Spleen (tissue), 11 donors: ENCODE results near the gene ESYT3. TPM values are rescaled to one million over a fixed set of nuclear protein-coding genes. Genes with fewer than 3 reads are reported as not detected.

Experiments used
- DNase-seq: peaks from one replicate; pipeline ENCODE4 v3.0.0-alpha.2; 2020
- H3K27ac ChIP-seq, 8 donors: fragments of 200-600 bp; sonication (generic) in 7 of 8; 1 replicate in 4 of 8; 2 replicates in 4 of 8; pipeline versions ENCODE4 v1.5.0 to v1.8.0; 2016 to 2021; ENCODE audit warnings: inconsistent platforms in 4 of 8, mild to moderate bottlenecking in 4 of 8, moderate library complexity in 1 of 8
- H3K27me3 ChIP-seq, 7 donors: fragments of 200-600 bp; sonication (generic) in 6 of 7; replicated peaks in 1 of 7; 1 replicate in 4 of 7; 2 replicates in 3 of 7; pipeline versions ENCODE4 v1.5.0 to v1.8.0; 2016 to 2021; ENCODE audit warnings: inconsistent platforms in 3 of 7, mild to moderate bottlenecking in 1 of 7
- H3K36me3 ChIP-seq, 6 donors: fragments of 200-600 bp; sonication (generic) in 5 of 6; 1 replicate in 4 of 6; 2 replicates in 2 of 6; pipeline versions ENCODE4 v1.5.0 to v1.8.0; 2016 to 2021; ENCODE audit warnings: inconsistent platforms in 2 of 6
- H3K4me1 ChIP-seq, 6 donors: fragments of 200-600 bp; sonication (generic) in 5 of 6; 1 replicate in 3 of 6; 2 replicates in 3 of 6; pipeline versions ENCODE4 v1.5.0 to v1.8.0; 2016 to 2021; ENCODE audit warnings: inconsistent platforms in 3 of 6
- H3K4me3 ChIP-seq, 8 donors: fragments of 200-600 bp; sonication (generic) in 7 of 8; 1 replicate in 4 of 8; 2 replicates in 4 of 8; pipeline versions ENCODE4 v1.5.0 to v1.8.0; 2016 to 2021; ENCODE audit warnings: inconsistent platforms in 4 of 8, mild to moderate bottlenecking in 4 of 8, moderate library complexity in 2 of 8
- H3K9me3 ChIP-seq, 8 donors: fragments of 200-600 bp; sonication (generic) in 7 of 8; 1 replicate in 4 of 8; 2 replicates in 4 of 8; pipeline versions ENCODE4 v1.5.0 to v1.8.0; 2016 to 2021; ENCODE audit warnings: inconsistent platforms in 4 of 8
- POLR2A ChIP-seq, 3 donors: fragments of 450-650 bp; IDR thresholded peaks; one replicate each; pipeline ENCODE4 v1.5.1; 2017; ENCODE audit warnings: antibody characterized with exemption in 3 of 3, mild to moderate bottlenecking in 1 of 3
- POLR2AphosphoS5 ChIP-seq, 3 donors: sonication (generic); formaldehyde crosslinking; IDR thresholded peaks; one replicate each; pipeline ENCODE4 v1.5.1; 2017; ENCODE audit warnings: antibody characterized with exemption in 3 of 3
- WGBS, 5 donors: extraction: QIAGEN DNeasy Blood & Tissue Kit in 3 of 5; methylation state at CpG; one replicate each; pipeline versions ENCODE4 v1.1.5 to v1.1.7; 2013 to 2018; 5-methylcytosine and 5-hydroxymethylcytosine counted together
- intact Hi-C: fragments of 100-400 bp; cut with DNase I; formaldehyde crosslinking; loops from one replicate; pipeline ENCODE4 v1.15.0; 2023; ENCODE audit warnings: low total_unique reads
- polyA plus RNA-seq, 3 donors: library from polyadenylated mRNA; stranded (reverse); fragments of 200-250 nt; gene quantifications; one replicate each; pipeline ENCODE4 v1.2.1, GENCODE V29; 2013
- total RNA-seq, 7 donors: library from RNA; depleted of rRNA in 3 of 7; stranded (reverse); fragments of >200 nt in 3 of 7; fragmentation: NEBNext Ultra II Directional in 4 of 7; extraction: Animal tissue kit (Norgen Biotek cat#: 25700) in 4 of 7; gene quantifications; one replicate each; pipeline versions ENCODE4 v1.1.0 to v1.2.1, GENCODE V29; 2016 to 2021
- TF ChIP-seq, protein P1 (sequence below), 11 experiments: fragments of 200-600 bp in 7 of 11; fragments of 450-650 bp in 4 of 11; sonication (generic) in 4 of 11; IDR thresholded peaks in 8 of 11; conservative IDR thresholded peaks in 3 of 11; 1 replicate in 7 of 11; 2 replicates in 4 of 11; pipeline versions ENCODE4 v1.4.0 to v1.8.0; 2016 to 2021; ENCODE audit warnings: antibody characterized with exemption in 11 of 11, inconsistent platforms in 4 of 11, mild to moderate bottlenecking in 1 of 11
- donor health status: healthy with polysubstance abuse.
- donor health status: DM: no; HTN: no; CAD: no; lungs with moderate emphysema.
- donor health status: DM: no; HTN: no; CAD: no.
- donor health status: Bipolar disorder and iron deficiency.
- donor health status: healthy.
- donor health status: DM: no; HTN: no; CAD: no.
- donor health status: DM: yes; HTN: yes; CAD: no.

Gene ESYT3
- total and polyA plus RNA-seq, 10 donors, result 0.02 TPM; not detected in 9

DNA sequence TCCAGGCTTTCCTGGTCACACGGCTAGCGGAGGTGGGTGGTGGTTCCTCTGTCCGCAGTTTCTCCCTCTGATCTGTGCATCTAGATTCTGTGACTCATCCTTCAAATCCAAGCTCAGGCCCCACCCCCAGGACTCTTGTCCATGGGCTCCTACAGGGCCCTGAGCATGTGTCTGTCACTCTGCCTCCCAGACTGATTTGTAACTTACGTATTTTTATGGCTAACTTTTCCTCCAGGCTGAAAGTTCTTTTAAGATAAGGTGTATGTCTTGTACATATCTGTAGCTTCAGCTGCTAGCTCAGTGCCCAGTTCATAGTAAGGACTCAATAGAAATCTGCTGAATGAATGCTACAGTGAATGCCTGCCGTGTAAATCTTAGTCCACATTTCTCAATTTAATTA is 8.0 kb downstream of the ESYT3 start:
- intact Hi-C loops, result no loop called here
- Histone ChIP-seq H3K27me3 (peaks cover 0 to 18% (median 0%) of the 10 kb centered on the region in 7 donors), H3K9me3 (no peaks in the 10 kb centered on the region), H3K36me3 (no peaks in the 10 kb centered on the region), H3K4me1 (no peaks in the 10 kb centered on the region), H3K4me3 (no peak overlapping the region), H3K27ac (no peak overlapping the region)
- WGBS, 5 donors, result 84 to 91% (median 86%) methylated on average over 5 of the region's 5 CpGs
- DNase-seq, result no peak
- TF ChIP-seq POLR2AphosphoS5 (IDR thresholded peaks at IDR 0.05) (no peak), POLR2A (IDR thresholded peaks at IDR 0.05) (no peak)
- TF ChIP-seq, protein P1, sequence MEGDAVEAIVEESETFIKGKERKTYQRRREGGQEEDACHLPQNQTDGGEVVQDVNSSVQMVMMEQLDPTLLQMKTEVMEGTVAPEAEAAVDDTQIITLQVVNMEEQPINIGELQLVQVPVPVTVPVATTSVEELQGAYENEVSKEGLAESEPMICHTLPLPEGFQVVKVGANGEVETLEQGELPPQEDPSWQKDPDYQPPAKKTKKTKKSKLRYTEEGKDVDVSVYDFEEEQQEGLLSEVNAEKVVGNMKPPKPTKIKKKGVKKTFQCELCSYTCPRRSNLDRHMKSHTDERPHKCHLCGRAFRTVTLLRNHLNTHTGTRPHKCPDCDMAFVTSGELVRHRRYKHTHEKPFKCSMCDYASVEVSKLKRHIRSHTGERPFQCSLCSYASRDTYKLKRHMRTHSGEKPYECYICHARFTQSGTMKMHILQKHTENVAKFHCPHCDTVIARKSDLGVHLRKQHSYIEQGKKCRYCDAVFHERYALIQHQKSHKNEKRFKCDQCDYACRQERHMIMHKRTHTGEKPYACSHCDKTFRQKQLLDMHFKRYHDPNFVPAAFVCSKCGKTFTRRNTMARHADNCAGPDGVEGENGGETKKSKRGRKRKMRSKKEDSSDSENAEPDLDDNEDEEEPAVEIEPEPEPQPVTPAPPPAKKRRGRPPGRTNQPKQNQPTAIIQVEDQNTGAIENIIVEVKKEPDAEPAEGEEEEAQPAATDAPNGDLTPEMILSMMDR (IDR thresholded peaks at IDR 0.05 in 8 of 11, conservative IDR thresholded peaks at IDR 0.05 in 3 of 11), result no peak

DNA sequence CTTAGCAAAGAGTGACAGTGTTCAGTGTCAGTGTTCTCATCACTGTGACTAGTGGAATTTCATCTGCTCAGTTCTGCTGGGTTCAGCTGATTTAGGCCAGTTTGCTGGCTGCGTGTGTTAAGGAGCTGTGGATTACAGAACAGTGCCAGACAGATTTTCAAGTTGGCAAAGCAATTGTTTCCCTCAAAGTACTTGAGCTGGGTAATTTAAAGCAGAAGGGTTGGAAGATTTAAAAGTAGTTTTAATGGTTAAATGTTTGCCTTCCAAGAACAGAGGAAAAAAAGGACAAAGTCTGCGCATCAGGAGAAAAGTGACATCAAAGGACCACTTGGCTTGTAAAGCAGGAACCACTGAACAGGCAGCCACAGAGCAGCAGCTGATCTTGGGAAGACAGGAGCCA is 8.7 kb downstream of the ESYT3 start:
- 79 to 98% (median 94%) methylated on average over 2 of the region's 2 CpGs for WGBS, 5 donors
- Histone ChIP-seq H3K9me3 (no peaks in the 10 kb centered on the region), H3K36me3 (no peaks in the 10 kb centered on the region), H3K27ac (no peak overlapping the region), H3K27me3 (peaks cover 0 to 12% (median 0%) of the 10 kb centered on the region in 7 donors), H3K4me1 (no peaks in the 10 kb centered on the region), H3K4me3 (no peak overlapping the region)
- no peak for DNase-seq
- intact Hi-C loops, result no loop called here
- TF ChIP-seq POLR2A (IDR thresholded peaks at IDR 0.05), result no peak
- TF ChIP-seq POLR2AphosphoS5 (IDR thresholded peaks at IDR 0.05), result no peak
- TF ChIP-seq, protein P1 (IDR thresholded peaks at IDR 0.05 in 8 of 11, conservative IDR thresholded peaks at IDR 0.05 in 3 of 11), result no peak

DNA sequence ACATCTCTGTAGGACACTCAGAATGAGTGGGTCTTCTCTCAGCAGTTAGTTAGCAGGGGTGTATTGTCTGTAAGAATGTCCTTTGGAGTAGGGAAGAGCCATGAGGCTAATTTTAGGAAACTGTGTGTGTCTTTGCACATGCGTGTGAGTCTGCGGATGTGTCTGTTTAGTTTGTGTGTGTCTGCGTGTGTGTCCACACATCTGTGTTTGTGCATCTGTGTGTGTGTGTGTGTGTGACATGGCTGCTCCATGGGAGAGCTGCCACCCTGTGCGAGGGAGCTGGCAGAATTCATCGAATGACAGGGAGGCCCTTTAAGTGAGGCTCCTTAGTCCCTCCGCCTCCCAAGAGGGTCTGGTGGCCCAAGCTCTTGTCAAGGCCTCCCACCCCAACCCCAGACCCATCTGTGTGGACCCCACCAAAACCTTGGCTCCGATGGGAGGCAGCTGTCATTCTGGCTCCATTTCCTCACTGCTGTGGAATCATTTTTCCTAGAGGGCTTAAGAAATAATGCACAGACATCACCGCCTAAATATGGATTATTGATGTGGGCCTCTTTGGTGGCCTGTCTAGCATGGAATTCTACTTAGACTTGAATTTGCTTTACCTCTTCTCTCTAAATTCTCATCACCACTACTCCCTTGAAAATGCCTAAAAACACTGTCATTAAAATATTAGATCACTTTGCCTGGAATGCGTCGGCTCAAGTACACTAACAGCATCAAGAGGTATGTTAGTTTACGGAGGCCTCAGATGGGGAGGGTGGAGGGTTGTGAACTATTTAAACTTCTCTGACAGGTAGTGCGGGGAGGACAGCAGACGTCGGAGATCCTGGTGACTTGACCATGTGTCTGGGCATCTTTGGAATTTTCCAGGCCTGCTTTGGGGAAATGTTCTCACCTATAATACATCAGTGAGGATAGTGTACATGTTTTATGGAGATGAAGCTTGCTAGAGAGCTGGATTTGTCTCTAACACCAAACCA is 9.4 kb downstream of the ESYT3 start:
- WGBS, 5 donors, result 88 to 94% (median 91%) methylated on average over 12 to 14 of the region's 14 CpGs
- no peaks in the 10 kb centered on the region for H3K4me1 ChIP-seq
- H3K4me3 ChIP-seq, result no peak overlapping the region
- TF ChIP-seq POLR2AphosphoS5 (IDR thresholded peaks at IDR 0.05) (no peak), POLR2A (IDR thresholded peaks at IDR 0.05) (no peak)
- TF ChIP-seq, protein P1 (IDR thresholded peaks at IDR 0.05 in 8 of 11, conservative IDR thresholded peaks at IDR 0.05 in 3 of 11), result no peak
- intact Hi-C loops, result no loop called here
- no peak overlapping the region for H3K27ac ChIP-seq
- peaks cover 0 to 12% (median 0%) of the 10 kb centered on the region in 7 donors for H3K27me3 ChIP-seq
- H3K9me3 ChIP-seq, result no peaks in the 10 kb centered on the region
- H3K36me3 ChIP-seq, result no peaks in the 10 kb centered on the region
- peak; percentile 33 for DNase-seq

DNA sequence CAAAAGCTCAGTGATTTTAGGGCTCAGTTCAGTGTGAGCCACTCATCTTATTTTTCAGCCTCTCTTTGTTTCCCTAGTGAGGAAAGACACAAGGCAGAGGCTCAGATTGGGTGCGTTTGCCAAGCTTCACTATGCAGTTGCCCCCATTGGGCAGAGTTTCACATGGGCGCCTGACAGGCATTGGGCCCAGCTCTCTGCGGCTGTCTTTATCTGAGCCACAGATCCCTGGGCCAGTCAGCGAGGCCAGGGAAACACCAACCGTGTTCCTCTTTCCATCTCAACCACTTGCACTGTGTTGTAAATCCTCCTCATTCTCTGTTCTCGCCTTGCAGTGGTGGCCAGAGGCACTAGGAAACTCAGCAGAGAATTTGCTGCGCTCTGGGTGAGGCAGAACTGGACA is 10.8 kb downstream of the ESYT3 start:
- H3K27ac ChIP-seq, result no peak overlapping the region
- H3K36me3 ChIP-seq, result no peaks in the 10 kb centered on the region
- TF ChIP-seq, protein P1 (IDR thresholded peaks at IDR 0.05 in 8 of 11, conservative IDR thresholded peaks at IDR 0.05 in 3 of 11), result no peak
- TF ChIP-seq POLR2AphosphoS5 (IDR thresholded peaks at IDR 0.05) (no peak), POLR2A (IDR thresholded peaks at IDR 0.05) (no peak)
- peaks cover 0 to under 1% (median 0%) of the 10 kb centered on the region in 7 donors for H3K27me3 ChIP-seq
- 79 to 94% (median 84%) methylated on average over 7 of the region's 7 CpGs for WGBS, 5 donors
- DNase-seq, result peak; percentile 44
- no peaks in the 10 kb centered on the region for H3K9me3 ChIP-seq
- intact Hi-C loops, result no loop called here
- H3K4me3 ChIP-seq, result no peak overlapping the region
- H3K4me1 ChIP-seq, result no peaks in the 10 kb centered on the region
